NOMO-1 treated with DMSO at 0.1 percent for 48 hours (cell line): ENCODE data around the gene ADAP1.

Source experiments
- DNase-seq: peaks from one replicate; lab custom pipeline; 2025; ENCODE audit not compliant: unreplicated experiment; lab: John Stamatoyannopoulos, UW

ADAP1 gene

DNA sequence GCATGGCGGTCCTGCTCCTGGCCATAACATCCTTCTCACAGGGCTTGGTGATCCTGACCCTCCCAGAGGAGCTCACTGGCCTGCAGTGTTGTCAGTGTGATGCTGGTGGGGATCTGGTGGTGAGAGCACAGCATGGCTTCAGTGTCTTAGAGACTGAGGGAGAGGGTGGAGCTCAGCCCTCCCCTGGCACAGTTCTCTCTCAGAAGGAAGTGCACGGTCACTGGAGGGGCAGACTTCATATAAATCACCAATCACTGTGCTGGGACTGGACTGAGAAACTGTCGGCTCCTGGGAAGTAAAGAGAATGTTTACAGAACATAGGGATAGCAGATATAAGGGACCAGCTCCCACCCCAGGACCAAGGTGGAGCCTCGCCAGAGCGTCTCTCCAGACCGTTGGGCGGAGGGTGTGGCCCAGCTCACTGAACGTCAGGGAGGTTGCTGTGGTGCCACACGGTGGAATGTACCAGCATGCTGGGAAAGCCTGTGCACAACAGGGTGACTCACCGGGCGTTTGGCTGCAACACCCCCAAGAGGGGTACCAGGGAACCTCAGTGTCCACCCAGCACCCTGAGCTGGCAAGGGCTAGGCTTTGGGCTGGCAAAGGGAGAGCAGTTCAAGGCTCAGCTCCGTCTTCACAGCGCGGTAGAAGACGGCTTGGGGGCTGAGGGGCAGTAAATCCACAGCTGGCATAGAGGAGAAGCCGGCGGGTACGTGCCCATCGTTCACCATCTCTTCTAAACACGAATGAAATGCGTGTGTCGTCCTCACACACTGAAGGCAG is 86.9 kb downstream of the ADAP1 start:
- DNase-seq, result no peak

DNA sequence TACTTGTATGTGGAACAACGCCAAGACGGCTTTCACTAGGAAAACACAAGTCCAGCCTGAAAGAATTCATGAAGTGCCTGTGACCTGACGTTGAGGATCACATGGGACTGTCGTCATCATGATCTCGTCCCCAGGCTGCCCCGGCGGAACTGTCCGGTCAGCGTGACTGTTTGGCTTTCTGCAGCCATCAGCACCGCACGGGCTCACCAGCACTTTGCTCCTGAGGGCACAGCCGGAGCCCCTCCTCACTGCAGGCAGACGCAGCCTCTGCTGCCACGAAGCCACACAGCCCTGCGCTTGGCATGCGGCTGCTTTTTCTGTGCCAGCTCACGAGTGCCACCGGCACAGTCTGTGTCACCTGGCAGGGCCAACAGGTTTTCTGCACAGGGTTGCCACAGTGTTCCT is 87.5 kb downstream of the ADAP1 start:
- DNase-seq, result no peak

DNA sequence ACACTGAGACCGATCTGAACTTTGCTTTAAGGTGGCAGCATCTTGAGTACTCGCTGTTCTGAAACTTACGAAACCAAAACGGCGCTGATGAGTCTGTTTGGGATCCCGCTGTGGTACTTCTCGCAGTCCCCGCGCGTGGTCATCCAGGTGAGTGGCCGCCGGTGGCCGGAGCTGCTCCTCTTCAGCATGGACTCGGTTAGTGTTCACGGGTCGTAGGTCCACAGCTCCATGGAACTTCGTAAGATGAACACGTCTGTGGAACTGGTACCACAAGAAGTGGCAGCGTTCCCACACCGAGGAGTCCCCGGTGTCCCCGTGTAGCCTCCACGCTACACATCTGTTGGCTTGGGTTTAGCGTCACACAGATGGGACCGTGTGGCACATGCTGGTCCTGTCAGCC is 88.6 kb downstream of the ADAP1 start:
- DNase-seq, result no peak

- DNase-seq, result no peak
These were observed 91.4 kb downstream of the ADAP1 start for GRCh38 chr7:863106-863505.

DNA sequence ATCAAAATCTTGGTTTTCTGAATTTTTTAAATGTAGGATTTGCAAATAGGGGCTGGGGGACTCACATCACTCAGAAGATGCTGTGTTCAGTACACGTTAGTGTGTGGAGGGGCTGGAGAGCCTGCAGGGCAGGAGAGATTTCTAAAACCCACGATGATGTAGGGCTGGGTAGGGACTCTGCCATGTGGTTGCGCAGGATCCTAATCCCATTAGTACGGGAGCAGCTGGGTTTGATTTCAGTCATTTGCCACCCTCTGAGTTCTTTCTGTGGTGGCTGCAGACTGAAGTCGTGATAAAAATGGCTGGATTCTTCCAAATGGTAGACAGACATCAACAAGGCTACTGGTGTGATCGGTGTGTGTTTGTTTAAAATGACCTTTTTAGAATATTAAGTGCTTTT is 92.3 kb downstream of the ADAP1 start:
- DNase-seq, result no peak

GRCh38 chr7:861222-861621 is 93.3 kb downstream of the ADAP1 start:
- DNase-seq, result no peak

DNA sequence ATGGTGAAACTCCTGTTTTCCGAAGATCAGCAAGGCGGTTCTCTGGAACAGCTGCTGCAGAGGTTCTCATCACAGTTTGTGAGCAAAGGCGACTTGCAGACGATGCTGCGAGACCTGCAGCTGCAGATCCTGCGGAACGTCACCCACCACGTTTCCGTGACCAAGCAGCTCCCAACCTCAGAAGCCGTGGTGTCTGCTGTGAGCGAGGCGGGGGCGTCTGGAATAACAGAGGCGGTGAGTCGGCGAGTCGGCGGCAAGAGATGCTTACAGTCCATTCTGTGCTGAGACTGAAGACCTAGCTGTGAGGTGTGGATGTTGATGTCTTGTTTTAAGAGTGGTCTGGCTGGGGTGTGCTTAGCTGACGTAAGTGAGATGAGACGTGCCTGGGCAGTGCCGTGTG is 94.3 kb downstream of the ADAP1 start:
- no peak for DNase-seq

DNA sequence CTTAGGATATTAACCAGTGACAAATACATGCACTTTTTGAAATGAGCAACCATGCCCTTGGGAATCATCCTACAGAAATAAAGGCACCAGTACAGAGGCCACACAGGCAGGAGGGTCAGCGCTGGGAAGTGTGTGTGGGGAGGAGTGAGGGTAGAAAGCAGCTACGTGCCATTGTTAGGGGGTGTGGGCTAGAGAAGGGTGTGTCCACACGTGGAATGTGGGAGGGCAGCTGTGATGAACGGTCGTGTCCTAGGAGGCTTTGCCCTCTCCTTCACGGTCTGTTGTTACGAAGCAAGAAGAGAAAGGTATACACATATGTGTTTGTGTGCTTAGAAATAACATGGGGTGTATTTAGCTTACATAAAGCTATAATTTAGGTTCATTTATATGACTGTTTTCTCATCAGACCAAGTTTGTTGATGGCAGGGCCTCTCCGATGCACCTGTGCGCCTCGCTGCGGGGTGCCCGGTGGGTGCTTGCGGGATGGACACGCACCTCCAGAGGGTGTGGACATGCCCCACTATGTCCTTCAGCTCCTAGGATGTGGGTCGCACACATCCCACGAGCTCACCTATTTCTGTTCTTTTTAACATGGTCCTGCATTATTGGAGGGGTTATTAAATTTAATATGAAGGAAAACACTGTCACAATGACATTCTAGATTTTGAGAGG is 95.0 kb downstream of the ADAP1 start:
- no peak for DNase-seq

GRCh38 chr7:857661-858060 is 96.8 kb downstream of the ADAP1 start:
- no peak for DNase-seq

- no peak for DNase-seq
These were observed 97.9 kb downstream of the ADAP1 start for GRCh38 chr7:856444-857095.

DNA sequence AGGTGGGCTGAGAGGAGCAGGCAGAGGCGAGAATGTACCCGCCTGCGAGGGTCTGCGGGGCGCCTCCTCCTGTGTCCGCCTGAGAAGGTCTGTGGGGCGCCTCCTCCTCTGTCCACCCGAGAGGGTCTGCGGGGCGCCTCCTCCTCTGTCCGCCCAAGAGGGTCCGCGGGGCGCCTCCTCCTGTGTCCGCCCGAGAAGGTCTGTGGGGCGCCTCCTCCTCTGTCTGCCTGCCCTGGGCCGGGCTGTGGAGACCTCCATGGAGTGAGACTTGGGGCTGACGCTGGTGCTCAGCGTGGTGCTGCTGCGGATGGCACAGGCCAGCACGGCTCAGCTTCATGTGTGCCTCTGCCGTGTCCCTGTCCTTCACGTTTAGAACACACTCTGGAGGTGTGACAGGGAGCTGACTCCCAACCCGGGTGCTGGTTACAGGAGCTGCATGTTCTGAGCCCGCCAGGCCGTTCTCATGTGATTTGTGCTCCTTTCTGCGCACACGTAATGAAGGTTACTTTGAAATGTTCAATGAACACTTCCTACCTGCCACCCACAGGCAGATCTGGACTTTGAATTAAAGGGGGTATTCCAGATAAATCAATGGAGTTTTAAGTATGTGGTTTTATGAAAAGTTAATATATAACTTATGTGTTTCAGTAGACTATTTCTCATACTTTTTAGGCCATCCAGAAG is 98.7 kb downstream of the ADAP1 start:
- no peak for DNase-seq

GRCh38 chr7:854118-854775 is 100.2 kb downstream of the ADAP1 start:
- DNase-seq, result no peak

- no peak for DNase-seq
These were observed 100.9 kb downstream of the ADAP1 start for GRCh38 chr7:853366-854117.

DNA sequence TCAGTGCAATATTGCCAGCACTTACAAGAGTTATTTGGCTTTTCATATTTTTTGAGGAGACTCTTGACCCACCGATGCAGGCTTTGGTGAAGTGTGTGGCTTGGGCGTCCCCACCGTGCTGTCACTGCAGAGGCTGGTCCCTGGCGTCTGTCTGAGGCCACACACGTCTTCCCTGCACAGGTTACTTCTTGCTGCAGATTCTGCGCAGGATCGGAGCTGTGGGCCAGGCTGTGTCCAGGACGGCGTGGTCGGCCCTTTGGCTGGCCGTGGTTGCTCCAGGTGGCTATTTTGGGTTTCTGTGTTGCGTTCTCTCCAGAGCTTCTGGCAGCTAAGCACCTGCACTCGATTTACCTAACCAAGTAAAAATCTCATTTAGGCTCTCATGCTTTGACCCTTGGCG is 103.3 kb downstream of the ADAP1 start:
- no peak for DNase-seq

DNA sequence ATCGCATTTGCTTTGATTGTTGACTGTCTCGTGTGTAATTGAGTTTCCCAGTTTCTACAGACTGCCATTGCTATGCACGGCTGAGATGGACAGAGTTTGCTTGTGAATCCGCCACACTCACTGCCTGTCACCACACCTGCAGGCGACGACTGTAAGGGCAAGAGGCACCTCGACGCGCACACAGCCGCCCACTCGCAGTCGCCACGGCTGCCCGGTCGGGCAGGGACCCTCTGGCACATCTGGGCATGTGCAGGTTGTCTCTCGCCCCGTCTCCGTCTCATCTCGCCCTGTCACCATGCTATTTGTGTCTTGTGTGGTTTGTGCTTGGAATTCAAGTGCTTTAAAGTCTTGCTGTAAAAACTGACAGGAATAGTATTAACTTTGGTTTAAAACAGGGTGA is 104.7 kb downstream of the ADAP1 start:
- no peak for DNase-seq

- DNase-seq, result no peak
These were observed 105.3 kb downstream of the ADAP1 start for GRCh38 chr7:849145-849544.
